GM19468 (cell line): ENCODE data around the gene PLBD1.

Experiments used
- ATAC-seq: cut with Tn5 transposase; IDR thresholded peaks from one replicate; pipeline ENCODE4 v1.9.1; 2021; ENCODE audit warnings: mild to moderate bottlenecking, moderate library complexity, moderate number of reproducible peaks; ENCODE audit not compliant: unreplicated experiment; ENCODE audit errors: extremely low read depth

The PLBD1 gene

GRCh38 chr12:14514154-14514842 lies 53.4 kb downstream of the PLBD1 start:
- ATAC-seq: no peak

GRCh38 chr12:14510574-14510973 lies 57.1 kb downstream of the PLBD1 start:
- ATAC-seq: no peak

- ATAC-seq: no peak
Measured at GRCh38 chr12:14505626-14506596, 61.8 kb downstream of the PLBD1 start.

GRCh38 chr12:14495326-14495725 lies 72.4 kb downstream of the PLBD1 start:
- ATAC-seq: no peak

GRCh38 chr12:14482886-14483285 lies 84.8 kb downstream of the PLBD1 start:
- ATAC-seq: no peak

GRCh38 chr12:14482361-14482760 lies 85.3 kb downstream of the PLBD1 start:
- no peak for ATAC-seq

GRCh38 chr12:14481201-14481600 lies 86.5 kb downstream of the PLBD1 start:
- ATAC-seq: no peak

GRCh38 chr12:14479004-14479403 lies 88.7 kb downstream of the PLBD1 start:
- no peak for ATAC-seq

GRCh38 chr12:14473707-14474287 lies 93.9 kb downstream of the PLBD1 start:
- ATAC-seq: no peak

- no peak for ATAC-seq
Measured at GRCh38 chr12:14471497-14471896, 96.2 kb downstream of the PLBD1 start.

GRCh38 chr12:14460212-14460841 lies 107.4 kb downstream of the PLBD1 start:
- no peak for ATAC-seq

GRCh38 chr12:14454098-14454907 lies 113.4 kb downstream of the PLBD1 start:
- ATAC-seq: no peak
